ENCODE measurements around the gene MYH15. TPM values are rescaled to one million over a fixed set of nuclear protein-coding genes. Genes with fewer than 3 reads are reported as not detected.

MYH15 gene
- total and polyA plus RNA-seq, 2 of the 8 experiments (the other 6 are each of a cell fraction or from before 2014, with no cell fraction given), result under 0.01 TPM; not detected in 1

- no peak for TF ChIP-seq NRF1 (IDR thresholded peaks at IDR 0.05; ENCODE audit: low read depth, low read length)
- TF ChIP-seq CTBP2 (IDR thresholded peaks at IDR 0.05; ENCODE audit: borderline replicate concordance, insufficient read depth, insufficient read length, low read length), result no peak
- TF ChIP-seq SUZ12 (IDR thresholded peaks at IDR 0.05; ENCODE audit: low read length), result no peak
- no peak for TF ChIP-seq KDM1A (IDR thresholded peaks at IDR 0.05; ENCODE audit: borderline replicate concordance, low read length)
Observed at GRCh38 chr3:108352176-108352575, 158.2 kb downstream of the MYH15 start (continued).
